HEK293 (cell line): Measurements from ENCODE around the gene CAMK1.

Experiments used
- CTCF ChIA-PET: fragments of 350-600 bp; formaldehyde crosslinking; extraction: SDS; loops from one replicate; lab custom pipeline; 2021; ENCODE audit warnings: antibody characterized with exemption; lab: Yijun Ruan, JAX
- POLR2A ChIA-PET: fragments of 300-600 bp; formaldehyde crosslinking; extraction: SDS; loops from one replicate; lab custom pipeline; 2020; ENCODE audit warnings: antibody characterized with exemption, inconsistent platforms; lab: Yijun Ruan, JAX
- H3K27ac ChIP-seq: fragments of 200-500 bp; sonication (Bioruptor generic); 2 replicates; pipeline ENCODE4 v1.5.1; 2014; ENCODE audit warnings: low read depth, low read length, control low read depth, inconsistent platforms; ENCODE audit errors: extremely low read depth
- H3K36me3 ChIP-seq, 2 experiments: fragments of 200-500 bp in 1 of 2; sonication (Bioruptor generic) in 1 of 2; 1 replicate in 1 of 2; 2 replicates in 1 of 2; pipeline ENCODE4 v1.5.1; 2014 to 2017; ENCODE audit warnings: inconsistent platforms in 2 of 2, low read length in 2 of 2; ENCODE audit not compliant: control insufficient read depth in 2 of 2, insufficient read depth in 1 of 2
- H3K4me1 ChIP-seq: fragments of 200-500 bp; sonication (Bioruptor generic); 2 replicates; pipeline ENCODE4 v1.5.1; 2014; ENCODE audit warnings: mild to moderate bottlenecking, low read length, inconsistent platforms; ENCODE audit not compliant: control insufficient read depth, insufficient read depth
- H3K4me3 ChIP-seq: 2 replicates; pipeline ENCODE4 v1.5.1; 2011; ENCODE audit warnings: low read depth, mild to moderate bottlenecking, control low read depth, low read length, moderate library complexity
- H3K9me3 ChIP-seq: fragments of 200-500 bp; sonication (Bioruptor generic); 2 replicates; pipeline ENCODE4 v1.5.1; 2014; ENCODE audit warnings: low read depth, low read length, inconsistent platforms; ENCODE audit not compliant: control insufficient read depth, insufficient read depth
- GFI1B ChIP-seq: fragments of 450-650 bp; formaldehyde crosslinking; IDR thresholded peaks from 2 replicates; pipeline ENCODE4 v1.5.1; 2016; ENCODE audit warnings: missing biosample characterization, missing genetic modification characterization
- HIC1 ChIP-seq: fragments of 450-650 bp; formaldehyde crosslinking; IDR thresholded peaks from 2 replicates; pipeline ENCODE4 v1.5.1; 2016; ENCODE audit warnings: missing biosample characterization, missing genetic modification characterization
- KLF9 ChIP-seq: fragments of 450-650 bp; formaldehyde crosslinking; IDR thresholded peaks from 2 replicates; pipeline ENCODE4 v1.5.1; 2016; ENCODE audit warnings: missing biosample characterization, missing genetic modification characterization, low read depth
- MZF1 ChIP-seq: fragments of 450-650 bp; formaldehyde crosslinking; IDR thresholded peaks from 2 replicates; pipeline ENCODE4 v1.5.1; 2017; ENCODE audit warnings: missing biosample characterization, missing genetic modification characterization, borderline replicate concordance
- YY2 ChIP-seq: fragments of 450-650 bp; formaldehyde crosslinking; IDR thresholded peaks from 2 replicates; pipeline ENCODE4 v1.5.1; 2016; ENCODE audit warnings: missing biosample characterization, missing genetic modification characterization
- ZBTB26 ChIP-seq: fragments of 450-650 bp; formaldehyde crosslinking; optimal IDR thresholded peaks from 2 replicates; pipeline ENCODE3; 2016; ENCODE audit warnings: missing biosample characterization, mild to moderate bottlenecking, missing genetic modification characterization
- ZBTB8A ChIP-seq: fragments of 450-650 bp; formaldehyde crosslinking; IDR thresholded peaks from 2 replicates; pipeline ENCODE4 v1.5.1; 2016; ENCODE audit warnings: missing biosample characterization, missing genetic modification characterization
- ZEB2 ChIP-seq: fragments of 450-650 bp; formaldehyde crosslinking; IDR thresholded peaks from 2 replicates; pipeline ENCODE4 v1.5.1; 2016; ENCODE audit warnings: missing biosample characterization, missing genetic modification characterization
- ZFP3 ChIP-seq: fragments of 450-650 bp; formaldehyde crosslinking; IDR thresholded peaks from 2 replicates; pipeline ENCODE4 v1.5.1; 2016; ENCODE audit warnings: low read depth, missing biosample characterization, missing genetic modification characterization
- ZNF112 ChIP-seq: fragments of 450-650 bp; formaldehyde crosslinking; IDR thresholded peaks from 2 replicates; pipeline ENCODE4 v1.5.0; 2017; ENCODE audit warnings: missing biosample characterization, missing genetic modification characterization
- ZNF132 ChIP-seq: fragments of 450-650 bp; formaldehyde crosslinking; IDR thresholded peaks from 2 replicates; pipeline ENCODE4 v1.5.1; 2017; ENCODE audit warnings: missing biosample characterization, missing genetic modification characterization, borderline replicate concordance
- ZNF169 ChIP-seq: fragments of 450-650 bp; formaldehyde crosslinking; IDR thresholded peaks from 2 replicates; pipeline ENCODE4 v1.5.1; 2016; ENCODE audit warnings: missing biosample characterization, missing genetic modification characterization
- ZNF19 ChIP-seq: fragments of 450-650 bp; formaldehyde crosslinking; IDR thresholded peaks from 2 replicates; pipeline ENCODE4; 2016; ENCODE audit warnings: missing biosample characterization, missing genetic modification characterization, low read depth
- ZNF302 ChIP-seq: fragments of 450-650 bp; formaldehyde crosslinking; IDR thresholded peaks from 2 replicates; pipeline ENCODE4 v1.5.1; 2016; ENCODE audit warnings: missing biosample characterization, missing genetic modification characterization, low read depth
- ZNF48 ChIP-seq: fragments of 450-650 bp; formaldehyde crosslinking; IDR thresholded peaks from 2 replicates; pipeline ENCODE4 v1.5.1; 2016; ENCODE audit warnings: missing biosample characterization, missing genetic modification characterization
- ZNF623 ChIP-seq: fragments of 450-650 bp; formaldehyde crosslinking; IDR thresholded peaks from 2 replicates; pipeline ENCODE4 v1.5.1; 2016; ENCODE audit warnings: missing biosample characterization, missing genetic modification characterization
- ZNF768 ChIP-seq: fragments of 450-650 bp; formaldehyde crosslinking; IDR thresholded peaks from 2 replicates; pipeline ENCODE4 v1.5.1; 2018; ENCODE audit warnings: missing biosample characterization, mild to moderate bottlenecking, missing genetic modification characterization
- ZNF776 ChIP-seq: fragments of 450-650 bp; formaldehyde crosslinking; IDR thresholded peaks from 2 replicates; pipeline ENCODE4 v1.5.0; 2017; ENCODE audit warnings: missing biosample characterization, missing genetic modification characterization, borderline replicate concordance
- TF ChIP-seq, protein P1 (sequence below): IDR thresholded peaks from 2 replicates; pipeline ENCODE4 v1.6.1; 2011; ENCODE audit warnings: mild to moderate bottlenecking, low read depth, low read length, borderline replicate concordance
- TF ChIP-seq, protein P2 (sequence below): fragments of 450-650 bp; formaldehyde crosslinking; IDR thresholded peaks from 2 replicates; pipeline ENCODE4 v1.5.1; 2016; ENCODE audit warnings: missing biosample characterization, missing genetic modification characterization
- TF ChIP-seq, protein P3 (sequence below): fragments of 450-650 bp; formaldehyde crosslinking; IDR thresholded peaks from 2 replicates; pipeline ENCODE4 v1.5.1; 2016; ENCODE audit warnings: missing biosample characterization, missing genetic modification characterization

CAMK1 gene

GRCh38 chr3:9745521-9745920 lies 24.2 kb downstream of the CAMK1 start:
- Histone ChIP-seq H3K27ac (no peak overlapping the region), H3K36me3 (peaks cover 10 to 87% of the 10 kb centered on the region in 2 experiments), H3K9me3 (no peaks in the 10 kb centered on the region), H3K4me3 (no peak overlapping the region), H3K4me1 (0 out of 2 replicates have a peak, but pooled peaks cover 2% of the 10 kb centered on the region)
- TF ChIP-seq, protein P1, sequence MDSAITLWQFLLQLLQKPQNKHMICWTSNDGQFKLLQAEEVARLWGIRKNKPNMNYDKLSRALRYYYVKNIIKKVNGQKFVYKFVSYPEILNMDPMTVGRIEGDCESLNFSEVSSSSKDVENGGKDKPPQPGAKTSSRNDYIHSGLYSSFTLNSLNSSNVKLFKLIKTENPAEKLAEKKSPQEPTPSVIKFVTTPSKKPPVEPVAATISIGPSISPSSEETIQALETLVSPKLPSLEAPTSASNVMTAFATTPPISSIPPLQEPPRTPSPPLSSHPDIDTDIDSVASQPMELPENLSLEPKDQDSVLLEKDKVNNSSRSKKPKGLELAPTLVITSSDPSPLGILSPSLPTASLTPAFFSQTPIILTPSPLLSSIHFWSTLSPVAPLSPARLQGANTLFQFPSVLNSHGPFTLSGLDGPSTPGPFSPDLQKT, result no peak
- TF ChIP-seq ZNF302, result no peak
- no peak for TF ChIP-seq ZNF169 (tag by site-specific recombination)
- TF ChIP-seq HIC1 (tag by site-specific recombination), result no peak
- no peak for TF ChIP-seq ZFP3
- TF ChIP-seq, protein P2, sequence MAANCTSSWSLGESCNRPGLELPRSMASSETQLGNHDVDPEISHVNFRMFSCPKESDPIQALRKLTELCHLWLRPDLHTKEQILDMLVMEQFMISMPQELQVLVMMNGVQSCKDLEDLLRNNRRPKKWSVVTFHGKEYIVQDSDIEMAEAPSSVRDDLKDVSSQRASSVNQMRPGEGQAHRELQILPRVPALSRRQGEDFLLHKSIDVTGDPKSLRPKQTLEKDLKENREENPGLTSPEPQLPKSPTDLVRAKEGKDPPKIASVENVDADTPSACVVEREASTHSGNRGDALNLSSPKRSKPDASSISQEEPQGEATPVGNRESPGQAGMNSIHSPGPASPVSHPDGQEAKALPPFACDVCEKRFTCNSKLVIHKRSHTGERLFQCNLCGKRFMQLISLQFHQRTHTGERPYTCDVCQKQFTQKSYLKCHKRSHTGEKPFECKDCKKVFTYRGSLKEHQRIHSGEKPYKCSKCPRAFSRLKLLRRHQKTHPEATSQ (tag by site-specific recombination), result no peak
- TF ChIP-seq, protein P3, sequence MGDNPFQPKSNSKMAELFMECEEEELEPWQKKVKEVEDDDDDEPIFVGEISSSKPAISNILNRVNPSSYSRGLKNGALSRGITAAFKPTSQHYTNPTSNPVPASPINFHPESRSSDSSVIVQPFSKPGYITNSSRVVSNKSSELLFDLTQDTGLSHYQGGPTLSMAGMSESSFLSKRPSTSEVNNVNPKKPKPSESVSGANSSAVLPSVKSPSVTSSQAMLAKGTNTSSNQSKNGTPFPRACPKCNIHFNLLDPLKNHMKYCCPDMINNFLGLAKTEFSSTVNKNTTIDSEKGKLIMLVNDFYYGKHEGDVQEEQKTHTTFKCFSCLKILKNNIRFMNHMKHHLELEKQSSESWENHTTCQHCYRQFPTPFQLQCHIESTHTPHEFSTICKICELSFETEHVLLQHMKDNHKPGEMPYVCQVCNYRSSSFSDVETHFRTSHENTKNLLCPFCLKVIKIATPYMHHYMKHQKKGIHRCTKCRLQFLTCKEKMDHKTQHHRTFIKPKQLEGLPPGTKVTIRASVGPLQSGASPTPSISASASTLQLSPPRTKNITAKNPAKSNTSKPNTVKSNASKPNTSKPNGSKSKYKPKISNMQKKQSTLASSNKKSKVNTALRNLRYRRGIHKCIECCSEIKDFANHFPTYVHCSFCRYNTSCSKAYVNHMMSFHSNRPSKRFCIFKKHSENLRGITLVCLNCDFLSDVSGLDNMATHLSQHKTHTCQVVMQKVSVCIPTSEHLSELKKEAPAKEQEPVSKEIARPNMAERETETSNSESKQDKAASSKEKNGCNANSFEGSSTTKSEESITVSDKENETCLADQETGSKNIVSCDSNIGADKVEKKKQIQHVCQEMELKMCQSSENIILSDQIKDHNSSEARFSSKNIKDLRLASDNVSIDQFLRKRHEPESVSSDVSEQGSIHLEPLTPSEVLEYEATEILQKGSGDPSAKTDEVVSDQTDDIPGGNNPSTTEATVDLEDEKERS, result no peak
- TF ChIP-seq ZNF48, result no peak
- no peak for TF ChIP-seq KLF9
- no peak for TF ChIP-seq ZBTB8A (tag by site-specific recombination)
- TF ChIP-seq ZNF19, result no peak
- TF ChIP-seq ZEB2 (tag by site-specific recombination), result no peak
- no peak for TF ChIP-seq ZNF623 (tag by site-specific recombination)
- ChIA-PET CTCF (no interaction called here), POLR2A (interaction anchor here (1.8 kb wide), 1 partner anchor 10 kb away, joined by 5 read pairs; no protein-coding TSS in a partner anchor)

DNA sequence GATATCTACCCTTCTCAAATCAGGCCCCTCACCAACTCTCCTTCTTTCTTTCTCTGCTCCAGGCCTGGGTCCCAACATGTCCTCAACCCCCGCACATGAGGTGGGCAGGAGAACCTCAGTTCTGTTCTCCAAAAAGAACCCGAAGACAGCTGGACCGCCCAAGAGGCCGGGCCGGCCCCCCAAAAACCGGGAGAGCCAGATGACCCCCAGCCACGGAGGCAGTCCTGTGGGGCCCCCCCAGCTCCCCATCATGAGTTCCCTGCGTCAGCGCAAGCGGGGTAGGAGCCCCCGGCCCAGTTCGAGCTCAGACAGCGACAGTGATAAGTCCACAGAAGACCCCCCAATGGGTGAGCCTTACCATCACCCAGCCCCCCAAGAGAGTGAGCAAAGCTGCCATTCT lies 25.6 kb downstream of the CAMK1 start:
- no peak overlapping the region for H3K27ac ChIP-seq
- H3K4me3 ChIP-seq, result no peak overlapping the region
- no peaks in the 10 kb centered on the region for H3K9me3 ChIP-seq
- POLR2A ChIA-PET, result no interaction called here
- CTCF ChIA-PET, result interaction anchor here (0.6 to 0.9 kb wide), 3 partner anchors 9 to 63 kb away, joined by 3 to 5 read pairs (median 3); no protein-coding TSS in a partner anchor
- TF ChIP-seq ZBTB26 (tag by site-specific recombination), result no peak
- no peak for TF ChIP-seq ZNF623 (tag by site-specific recombination)
- no peak for TF ChIP-seq ZNF112 (tag by site-specific recombination)
- TF ChIP-seq ZNF776 (tag by site-specific recombination), result no peak
- TF ChIP-seq YY2, result no peak
- no peak for TF ChIP-seq GFI1B (tag by site-specific recombination)
- TF ChIP-seq ZNF768, result no peak
- no peak for TF ChIP-seq MZF1 (tag by site-specific recombination)
- TF ChIP-seq ZNF132 (tag by site-specific recombination), result no peak
- no peaks in the 10 kb centered on the region for H3K4me1 ChIP-seq
- peaks cover 17 to 100% of the 10 kb centered on the region in 2 experiments for H3K36me3 ChIP-seq
